Activated CD8-positive, alpha-beta T cell treated with anti-CD3 and anti-CD28 coated beads for 36 hours (primary cell): ENCODE results near the gene SSR3. TPM values are rescaled to one million over a fixed set of nuclear protein-coding genes. Genes with fewer than 3 reads are reported as not detected.

Experiments
- ATAC-seq: fragments of 200-7000 bp; cut with Tn5 transposase; one replicate; pipeline ENCODE4 v1.10.0; 2021; ENCODE audit warnings: mild to moderate bottlenecking, moderate library complexity
- CTCF ChIA-PET: fragments of 350-600 bp; sonication (Branson Sonifier 250); formaldehyde crosslinking; loops from one replicate; lab custom pipeline; 2021; ENCODE audit warnings: antibody characterized with exemption; lab: Charles Lee
- POLR2A ChIA-PET: fragments of 350-600 bp; sonication (Branson Sonifier 250); formaldehyde crosslinking; loops from one replicate; lab custom pipeline; 2021; ENCODE audit warnings: antibody characterized with exemption; lab: Charles Lee
- DNase-seq: peaks from one replicate; pipeline ENCODE4 v3.0.0-alpha.2; 2020
- H3K27ac Mint-ChIP-seq: one replicate; pipeline ENCODE4 v1.8.0; 2021; ENCODE audit warnings: mild to moderate bottlenecking, mixed read lengths
- H3K27me3 Mint-ChIP-seq: one replicate; pipeline ENCODE4 v1.8.0; 2021; ENCODE audit warnings: mixed read lengths
- H3K36me3 Mint-ChIP-seq: one replicate; pipeline ENCODE4 v1.8.0; 2021; ENCODE audit warnings: low read depth, mixed read lengths
- H3K4me1 Mint-ChIP-seq: one replicate; pipeline ENCODE4 v1.8.0; 2021; ENCODE audit warnings: low read depth, mixed read lengths
- H3K4me3 Mint-ChIP-seq: one replicate; pipeline ENCODE4 v1.8.0; 2021; ENCODE audit warnings: mild to moderate bottlenecking, moderate library complexity, mixed read lengths
- H3K9me3 Mint-ChIP-seq: one replicate; pipeline ENCODE4 v1.8.0; 2021; ENCODE audit warnings: mixed read lengths
- CTCF ChIP-seq: fragments of 200-600 bp; IDR thresholded peaks from one replicate; pipeline ENCODE4 v1.8.0; 2022; ENCODE audit warnings: antibody characterized with exemption, mild to moderate bottlenecking
- intact Hi-C: fragments of 100-400 bp; cut with micrococcal nuclease; formaldehyde crosslinking; loops from one replicate; pipeline ENCODE4 v1.10.0; 2022
- total RNA-seq, 2 experiments: library from RNA; stranded (reverse); gene quantifications; one replicate each; pipeline ENCODE4 v1.2.3, GENCODE V29; 2021

Gene SSR3
- total RNA-seq, 2 experiments from 2014 or later = 175 TPM

- ATAC-seq (no peak), DNase-seq (no peak)
- intact Hi-C loops = no loop called here
- H3K27me3 Mint-ChIP-seq = no peaks in the 10 kb centered on the region
- H3K36me3 Mint-ChIP-seq = peaks cover 74% of the 10 kb centered on the region
- H3K9me3 Mint-ChIP-seq = no peaks in the 10 kb centered on the region
- CTCF ChIA-PET = interaction anchor here (0.6 to 4.5 kb wide), 7 partner anchors 9 to 733 kb away, joined by 3 to 18 read pairs (median 3); no protein-coding TSS in a partner anchor
- TF ChIP-seq CTCF = no peak
- POLR2A ChIA-PET = interaction anchor here (0.7 kb wide), 1 partner anchor 612 kb away, joined by 3 read pairs; no protein-coding TSS in a partner anchor
- H3K4me1 Mint-ChIP-seq = peaks cover 56% of the 10 kb centered on the region
- H3K27ac Mint-ChIP-seq = no peak overlapping the region
- no peak overlapping the region for H3K4me3 Mint-ChIP-seq
Observed at GRCh38 chr3:156548902-156549301, 6.0 kb downstream of the SSR3 start.

- Mint-ChIP-seq H3K27me3 (no peaks in the 10 kb centered on the region), H3K36me3 (peaks cover 70% of the 10 kb centered on the region), H3K9me3 (no peaks in the 10 kb centered on the region), H3K4me3 (no peak overlapping the region), H3K27ac (no peak overlapping the region), H3K4me1 (peaks cover 54% of the 10 kb centered on the region)
- TF ChIP-seq CTCF = no peak
- ATAC-seq (no peak), DNase-seq (no peak)
- intact Hi-C loops = no loop called here
- ChIA-PET POLR2A (no interaction called here), CTCF (interaction anchor here (0.6 to 4.5 kb wide), 5 partner anchors 10 to 734 kb away, joined by 3 to 18 read pairs (median 4); no protein-coding TSS in a partner anchor)
Observed at GRCh38 chr3:156548041-156548687, 6.8 kb downstream of the SSR3 start.

GRCh38 chr3:156547637-156548036 lies 7.3 kb downstream of the SSR3 start:
- intact Hi-C loops = no loop called here
- peaks cover 49% of the 10 kb centered on the region for H3K4me1 Mint-ChIP-seq
- no peak for DNase-seq
- peaks cover 69% of the 10 kb centered on the region for H3K36me3 Mint-ChIP-seq
- ChIA-PET POLR2A (interaction anchor here (1.5 kb wide), 1 partner anchor 96 kb away, joined by 3 read pairs; no protein-coding TSS in a partner anchor), CTCF (interaction anchor here (1.5 to 4.5 kb wide), 3 partner anchors 11 to 589 kb away, joined by 4 to 18 read pairs (median 8); no protein-coding TSS in a partner anchor)
- H3K4me3 Mint-ChIP-seq = no peak overlapping the region
- no peak for ATAC-seq
- no peaks in the 10 kb centered on the region for H3K27me3 Mint-ChIP-seq
- no peaks in the 10 kb centered on the region for H3K9me3 Mint-ChIP-seq
- no peak overlapping the region for H3K27ac Mint-ChIP-seq
- TF ChIP-seq CTCF = no peak

- Mint-ChIP-seq H3K4me3 (no peak overlapping the region), H3K4me1 (peaks cover 21% of the 10 kb centered on the region), H3K36me3 (peaks cover 52% of the 10 kb centered on the region), H3K27ac (no peak overlapping the region), H3K27me3 (no peaks in the 10 kb centered on the region), H3K9me3 (no peaks in the 10 kb centered on the region)
- intact Hi-C loops = no loop called here
- TF ChIP-seq CTCF = no peak
- POLR2A ChIA-PET = interaction anchor here (1.3 kb wide), 1 partner anchor 12 kb away, joined by 3 read pairs; no protein-coding TSS in a partner anchor
- DNase-seq = no peak
- no peak for ATAC-seq
- CTCF ChIA-PET = interaction anchor here (0.7 to 4.0 kb wide), 9 partner anchors 10 to 594 kb away, joined by 3 to 20 read pairs (median 3); partner anchors contain the start of gene SSR3
Observed at GRCh38 chr3:156543043-156543555, 11.8 kb downstream of the SSR3 start.
